HK-2 (cell line): ENCODE results near the gene SETD4.
A peak's percentile ranks its signal among the peaks of the same experiment; 100 is the strongest.
"Not testable (repeated sequence)": the region's sequence is repeated elsewhere in the genome, so short reads cannot be mapped to it uniquely, and the experiment has no call there.

Experiments
- DNase-seq: peaks from one replicate; pipeline ENCODE4 v3.0.0-alpha.2; 2018; ENCODE audit not compliant: unreplicated experiment

SETD4 gene, protein sequence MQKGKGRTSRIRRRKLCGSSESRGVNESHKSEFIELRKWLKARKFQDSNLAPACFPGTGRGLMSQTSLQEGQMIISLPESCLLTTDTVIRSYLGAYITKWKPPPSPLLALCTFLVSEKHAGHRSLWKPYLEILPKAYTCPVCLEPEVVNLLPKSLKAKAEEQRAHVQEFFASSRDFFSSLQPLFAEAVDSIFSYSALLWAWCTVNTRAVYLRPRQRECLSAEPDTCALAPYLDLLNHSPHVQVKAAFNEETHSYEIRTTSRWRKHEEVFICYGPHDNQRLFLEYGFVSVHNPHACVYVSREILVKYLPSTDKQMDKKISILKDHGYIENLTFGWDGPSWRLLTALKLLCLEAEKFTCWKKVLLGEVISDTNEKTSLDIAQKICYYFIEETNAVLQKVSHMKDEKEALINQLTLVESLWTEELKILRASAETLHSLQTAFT

DNA sequence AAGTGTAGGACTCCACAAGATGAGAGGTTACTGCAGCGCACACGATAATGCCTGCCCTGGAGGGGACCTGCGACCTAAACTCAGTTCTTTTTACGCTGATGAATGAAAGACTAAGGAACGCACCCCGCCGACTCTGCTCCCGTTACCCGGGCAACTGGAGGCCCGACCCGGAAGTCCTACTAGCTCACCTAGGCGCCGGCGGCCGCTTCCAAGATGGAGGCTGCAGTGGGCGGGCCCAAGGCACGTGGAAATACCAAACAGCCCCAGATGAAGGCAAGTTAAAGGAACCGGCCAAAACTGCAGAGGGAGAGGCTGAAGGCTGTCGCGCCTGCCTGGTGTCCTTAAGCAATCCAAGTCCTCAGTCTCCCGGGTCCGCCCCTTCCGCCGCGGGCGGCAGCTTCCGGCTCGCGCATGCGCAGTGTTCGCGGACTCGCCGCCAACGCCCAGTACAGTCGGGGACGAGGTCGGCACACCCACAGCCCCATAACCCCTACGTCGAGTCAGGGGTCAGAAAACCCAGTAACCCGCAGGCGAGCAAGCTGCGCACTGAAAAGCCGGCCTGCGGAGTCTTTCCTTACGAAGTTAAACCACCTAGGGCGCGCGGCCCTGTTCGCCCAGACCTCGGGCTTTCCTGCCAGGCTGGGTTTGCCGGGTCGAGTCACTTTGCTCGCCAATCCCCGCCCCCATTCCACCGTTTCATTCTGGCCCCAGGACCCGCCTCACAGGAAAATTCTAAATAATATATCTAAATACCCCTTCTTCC, at the start of gene SETD4:
Gene SETD4, minus strand, starts transcription at position 368 of the 763 bp plus-strand sequence. CDS start 1,638 bp downstream, outside the sequence.
- peak; percentile 91 for DNase-seq

DNA sequence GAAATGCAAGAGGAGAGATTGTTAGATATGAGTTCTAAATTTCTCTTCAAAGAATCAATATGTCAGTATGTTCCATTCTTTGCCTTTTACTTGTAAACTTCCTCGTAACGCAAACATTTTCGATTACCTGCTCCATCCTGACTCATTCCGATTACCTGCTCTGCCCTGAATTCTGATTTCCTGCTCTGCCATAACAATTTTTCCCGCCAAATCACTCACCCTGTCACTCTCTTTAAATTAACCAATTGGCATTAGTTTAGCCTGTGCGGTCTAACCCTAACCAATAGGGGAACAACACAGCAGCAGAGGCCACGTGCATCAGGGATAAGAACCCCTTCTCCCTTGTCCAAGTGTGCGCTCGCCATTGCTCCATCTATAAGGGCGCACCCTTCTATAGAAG, 49.5 kb upstream of the SETD4 start:
- DNase-seq, result no peak

DNA sequence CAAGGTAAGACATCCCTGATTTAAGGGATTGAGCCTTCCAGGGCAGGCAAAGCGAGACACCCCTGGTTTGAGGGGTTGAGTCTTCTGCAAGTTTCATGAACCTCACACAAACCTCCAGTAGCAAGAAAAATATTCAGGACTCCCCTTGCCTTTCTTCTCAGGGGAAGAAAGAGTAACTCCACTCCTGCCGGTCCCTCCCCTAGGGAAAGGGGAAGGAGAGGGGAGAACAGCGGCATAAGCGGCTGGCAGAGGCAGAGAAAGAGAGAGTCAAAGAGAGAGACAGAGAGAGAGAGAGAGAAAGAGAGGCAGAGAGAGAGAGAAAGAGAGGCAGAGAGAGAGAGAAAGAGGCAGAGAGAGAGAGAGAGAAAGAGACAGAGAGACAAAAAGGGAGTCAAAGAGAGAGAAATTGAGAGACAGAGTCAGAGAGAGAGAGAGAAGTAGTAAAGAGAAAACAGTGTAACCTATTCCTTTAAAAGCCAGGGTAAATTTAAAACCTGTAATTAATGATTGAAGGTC, 45.1 kb upstream of the SETD4 start:
- DNase-seq, result no peak

DNA sequence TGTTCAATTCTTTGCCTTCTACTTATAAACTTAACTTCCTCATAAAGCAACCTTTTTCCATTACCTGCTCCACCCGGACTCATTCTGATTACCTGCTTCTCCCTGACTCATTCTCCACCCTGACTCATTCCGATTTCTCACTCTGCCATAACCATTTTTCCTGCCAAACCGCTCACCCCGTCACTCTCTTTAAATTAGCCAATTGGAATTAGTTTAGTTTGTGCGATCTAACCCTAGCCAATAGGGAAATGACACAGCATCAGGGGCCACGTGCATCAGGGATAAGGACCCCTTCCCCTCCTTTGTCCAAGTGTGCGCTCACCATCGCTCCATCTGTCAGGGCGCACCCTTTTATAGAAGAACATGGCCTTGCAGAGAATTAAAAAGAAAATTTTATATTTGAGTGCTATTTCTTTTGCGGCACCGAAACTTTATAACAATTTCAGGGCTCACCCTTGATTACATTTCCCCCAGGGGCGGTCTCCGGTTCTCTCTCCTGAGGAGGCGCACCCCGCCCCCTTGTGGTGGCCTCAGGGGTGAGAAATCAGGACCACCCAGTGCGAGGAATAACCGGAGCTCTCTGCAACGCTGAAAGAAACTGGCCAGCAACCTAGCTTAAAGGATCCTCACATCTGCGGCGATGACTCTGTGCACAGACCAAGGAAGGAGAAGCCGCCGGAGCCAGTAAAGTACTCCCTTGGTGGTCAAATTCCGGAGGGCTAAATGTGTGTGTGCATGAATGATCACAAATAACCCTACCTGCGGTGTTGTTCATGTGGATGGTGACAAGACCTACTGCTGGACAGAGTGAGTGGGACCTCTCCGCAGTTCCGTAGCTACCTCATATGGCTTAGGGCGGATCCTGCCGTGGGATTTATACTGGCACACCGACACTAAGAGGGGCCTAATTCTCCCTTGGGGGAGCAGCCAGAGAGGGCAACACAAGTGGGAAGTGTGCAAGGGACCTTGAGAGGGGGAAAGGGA, 44.3 kb upstream of the SETD4 start:
- peak; percentile 73 for DNase-seq

DNA sequence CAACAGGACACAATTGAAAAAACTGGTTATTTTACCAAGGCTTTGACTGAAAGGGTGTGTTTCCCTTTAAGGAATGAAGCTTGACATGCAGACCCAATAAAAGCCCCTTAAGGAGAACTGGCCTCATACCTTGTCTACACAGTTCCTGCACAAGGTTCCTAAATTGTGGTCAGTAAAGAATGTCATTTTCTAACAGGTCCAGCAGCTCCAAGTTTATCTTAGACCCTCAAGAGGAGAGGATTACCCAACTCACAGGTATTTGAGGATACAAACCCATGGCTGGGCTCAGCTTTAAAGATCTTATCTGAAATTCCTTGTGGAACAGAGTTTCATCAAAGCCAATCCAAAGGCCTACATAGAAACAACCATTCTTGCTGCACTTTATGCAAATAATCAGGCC, 43.1 kb upstream of the SETD4 start:
- no peak for DNase-seq

DNA sequence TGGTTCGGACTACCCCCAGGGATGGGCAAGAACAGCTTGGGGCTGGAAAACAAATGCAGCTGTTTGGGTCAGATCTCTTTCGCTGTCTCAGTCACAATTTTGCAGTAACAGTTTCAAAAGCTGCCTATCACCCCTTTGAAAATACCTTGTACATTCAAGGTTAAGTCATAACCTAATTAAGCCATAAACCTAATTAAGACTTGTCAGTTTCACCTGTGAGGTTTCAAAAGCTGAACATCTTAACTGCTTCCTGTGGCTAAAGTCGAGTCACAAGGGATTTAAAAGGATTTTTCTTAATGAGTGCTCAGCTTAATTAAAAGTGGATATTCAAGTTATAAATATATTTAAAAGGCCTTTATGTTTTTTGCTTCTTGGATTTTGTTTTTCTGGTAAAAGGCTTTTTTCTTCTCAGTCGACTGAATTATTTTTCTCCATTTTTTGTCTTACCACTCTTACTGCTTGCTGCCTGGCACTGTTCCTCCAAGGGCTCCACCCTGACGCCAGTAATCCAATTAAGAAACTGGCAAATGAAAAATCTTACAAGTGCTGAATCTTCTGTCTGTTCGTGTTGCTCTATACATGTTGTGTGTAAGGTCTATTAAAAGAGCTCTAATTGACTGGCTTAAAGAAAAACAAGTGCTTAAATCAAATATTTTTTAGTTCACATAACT, 40.8 kb upstream of the SETD4 start:
- no peak for DNase-seq

DNA sequence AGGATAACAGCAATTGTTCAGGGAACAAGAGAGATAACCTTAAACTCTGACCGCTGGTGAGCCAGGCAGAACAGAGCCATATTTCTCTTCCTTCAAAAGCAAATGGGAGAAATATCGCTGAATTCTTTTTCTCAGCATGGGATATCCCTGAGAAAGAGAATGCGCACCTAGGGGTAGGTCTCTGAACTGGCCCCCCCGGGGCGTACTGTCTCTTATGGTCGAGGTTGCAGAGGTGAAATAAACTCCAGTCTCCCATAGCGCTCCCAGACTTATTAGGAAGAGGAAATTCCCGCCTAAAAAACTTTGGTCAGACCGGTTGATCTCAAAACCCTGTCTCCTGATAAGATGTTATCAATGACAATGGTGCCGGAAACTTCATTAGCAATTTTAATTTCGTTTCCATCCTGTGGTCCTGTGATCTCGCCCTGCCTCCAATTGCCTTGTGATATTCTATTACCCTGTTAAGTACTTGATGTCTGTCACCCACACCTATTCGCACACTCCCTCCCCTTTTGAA, 39.4 kb upstream of the SETD4 start:
- DNase-seq, result not testable (repeated sequence)

DNA sequence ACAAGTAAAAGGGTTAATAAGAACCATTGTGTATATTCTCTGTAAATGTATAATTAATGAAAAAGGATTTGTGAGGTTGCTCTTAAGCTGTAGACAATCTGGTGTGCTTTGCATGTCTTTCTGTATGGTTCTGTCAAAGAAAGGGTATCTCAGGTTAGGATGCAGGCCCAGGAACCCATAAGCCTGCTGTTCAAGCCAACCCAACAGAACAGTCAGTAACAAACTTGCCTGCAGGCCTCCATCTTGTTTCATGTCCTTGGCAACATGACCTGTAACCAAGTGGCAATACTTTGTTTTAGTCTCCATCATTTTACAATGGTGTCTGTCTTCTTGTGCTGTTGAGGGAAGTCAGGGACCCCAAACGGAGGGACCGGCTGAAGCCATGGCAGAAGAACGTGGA, 38.7 kb upstream of the SETD4 start:
- no peak for DNase-seq

DNA sequence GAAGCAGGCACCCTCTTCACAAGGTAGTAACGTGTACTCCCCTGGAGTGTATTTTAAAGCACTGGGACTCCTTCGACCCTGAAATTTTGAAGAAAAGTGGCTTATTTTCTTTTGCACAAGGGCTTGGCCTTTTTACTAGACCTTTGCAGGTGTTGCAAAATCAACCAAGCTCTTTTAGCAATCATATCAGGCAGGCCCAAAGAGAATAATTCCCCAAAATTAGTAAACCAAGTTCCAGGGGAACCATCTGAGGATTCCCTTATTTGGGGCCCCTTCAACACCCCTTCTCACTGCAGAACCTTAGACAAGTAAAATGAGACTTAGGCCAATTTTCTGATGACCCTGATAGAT, 37.8 kb upstream of the SETD4 start:
- DNase-seq, result no peak

DNA sequence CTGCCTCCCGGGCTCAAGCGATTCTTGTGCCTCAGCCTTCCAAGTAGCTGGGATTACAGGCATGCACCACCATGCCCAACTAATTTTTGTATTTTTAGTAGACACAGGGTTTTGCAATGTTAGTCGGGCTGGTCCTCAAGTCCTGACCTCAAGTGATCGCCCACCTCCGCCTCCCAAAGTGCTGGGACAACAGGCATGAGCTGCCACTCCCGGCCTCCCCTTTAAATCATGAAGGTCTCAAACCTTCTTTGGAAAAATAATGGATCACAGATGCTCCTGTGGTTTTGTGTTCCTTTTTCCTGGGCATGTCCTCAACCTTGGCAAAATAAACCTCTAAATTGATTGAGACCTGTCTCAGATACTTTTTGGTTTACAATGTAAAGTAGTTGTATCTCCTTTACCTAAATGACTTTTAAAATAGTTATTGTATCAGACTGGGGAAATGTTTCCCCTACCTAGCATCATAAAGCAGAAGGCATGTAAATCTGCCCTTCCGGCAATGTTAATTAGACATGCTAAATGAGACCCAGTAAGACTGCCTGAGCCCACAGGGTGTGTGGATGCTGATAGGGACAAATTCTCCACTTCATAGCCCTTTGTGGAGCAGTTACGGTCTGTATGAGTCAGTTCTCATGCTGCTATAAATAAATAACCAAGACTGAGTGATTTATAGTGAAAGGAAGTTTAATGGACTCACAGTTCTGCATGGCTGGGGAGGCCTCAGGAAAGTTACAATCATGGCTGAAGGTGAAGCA, 37.3 kb upstream of the SETD4 start:
- DNase-seq, result peak; percentile 25

DNA sequence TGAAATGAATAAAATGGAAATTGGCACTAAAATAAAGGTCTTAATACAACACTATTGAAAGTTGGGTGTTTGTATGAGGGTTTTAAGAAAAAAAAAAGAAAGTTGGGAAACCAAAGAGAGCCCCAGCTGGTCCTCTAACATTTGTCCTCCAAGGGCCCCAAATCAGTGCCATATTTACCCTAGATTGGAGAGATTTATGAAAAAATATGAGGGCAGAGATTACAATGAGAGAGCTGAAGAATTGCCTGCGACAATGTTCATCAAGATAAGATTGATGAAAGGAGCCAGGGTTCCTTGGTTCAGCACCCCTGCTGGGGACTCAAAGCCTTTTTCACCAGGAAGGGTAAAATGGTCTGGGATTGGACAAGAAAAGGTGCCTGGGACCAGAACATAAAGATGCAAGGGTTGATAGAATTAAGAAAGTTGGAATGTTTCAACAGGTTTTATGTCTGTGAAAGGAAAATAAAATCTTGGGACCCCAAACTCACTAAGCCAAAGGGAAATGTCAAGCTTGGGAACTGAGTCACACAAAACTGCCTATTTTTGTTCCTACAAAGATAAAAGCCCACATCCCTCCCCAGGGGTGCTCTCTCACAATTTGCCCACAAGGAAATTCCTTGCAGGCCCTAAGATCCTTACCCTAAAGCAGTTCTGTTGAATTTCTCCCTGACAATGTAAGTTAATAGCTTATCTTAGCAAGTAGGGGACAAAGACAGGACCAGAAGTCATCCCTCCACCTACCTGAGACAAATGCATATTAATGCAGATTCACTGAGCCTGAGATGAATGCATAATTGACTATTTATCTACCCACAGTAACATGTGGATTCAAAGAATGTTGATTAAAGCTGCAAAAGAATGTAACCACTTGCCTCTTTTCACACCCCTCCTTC, 36.3 kb upstream of the SETD4 start:
- no peak for DNase-seq

DNA sequence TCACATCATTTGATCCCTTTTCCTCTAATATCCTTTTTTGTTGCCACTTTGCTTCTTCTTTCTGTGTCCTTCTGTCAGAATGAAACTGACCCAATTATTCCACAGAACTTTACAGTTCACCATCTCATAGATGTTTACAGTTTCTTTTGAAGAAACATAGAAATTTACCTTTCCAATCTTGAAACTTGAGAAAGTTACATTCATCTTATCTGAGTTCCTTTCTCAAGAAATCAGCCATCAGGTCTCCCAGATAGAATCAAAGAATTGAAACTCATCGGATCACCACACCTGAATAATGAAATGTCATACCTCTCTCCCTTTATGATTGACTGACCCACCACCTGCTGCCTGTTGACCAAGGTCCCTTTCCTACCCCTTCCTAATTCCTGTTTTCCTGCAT, 33.2 kb upstream of the SETD4 start:
- no peak for DNase-seq

DNA sequence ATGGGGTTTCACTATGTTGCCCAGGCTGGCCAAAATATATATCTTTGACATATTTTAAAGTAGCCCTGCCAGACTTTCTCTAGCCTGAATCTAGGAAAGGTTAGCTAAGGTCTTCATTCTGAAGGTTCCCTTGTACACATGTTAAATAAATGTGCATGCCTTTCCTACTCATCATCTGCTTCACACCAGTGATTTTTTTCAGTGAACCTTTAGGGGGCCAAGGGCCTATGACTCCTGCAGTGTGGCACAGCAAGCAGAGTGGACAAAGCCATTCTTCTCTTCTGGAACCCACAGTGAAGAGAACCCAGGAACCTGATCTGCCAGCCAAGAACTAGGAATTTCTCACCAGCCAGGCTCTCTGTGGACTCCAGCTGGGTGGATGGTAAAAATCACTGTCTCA, 32.4 kb upstream of the SETD4 start:
- no peak for DNase-seq

DNA sequence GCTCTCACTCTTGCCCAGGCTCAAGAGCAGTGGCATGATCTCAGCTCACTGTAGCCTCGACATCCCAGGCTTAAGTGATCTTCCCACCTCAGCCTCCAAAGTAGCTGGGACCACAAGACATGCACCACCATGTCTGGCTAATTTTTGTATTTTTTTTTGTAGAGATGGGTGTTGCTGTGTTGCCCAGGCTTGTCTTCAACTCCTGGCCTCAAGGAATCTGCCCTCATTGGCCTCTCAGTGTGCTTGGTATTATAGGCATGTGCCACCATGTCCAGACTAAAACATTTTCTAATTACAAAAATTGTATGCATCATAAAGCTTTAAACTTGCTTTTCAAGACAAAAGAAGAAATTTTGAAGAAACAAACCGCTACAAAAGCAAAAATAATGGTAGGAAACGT, 29.6 kb upstream of the SETD4 start:
- no peak for DNase-seq

DNA sequence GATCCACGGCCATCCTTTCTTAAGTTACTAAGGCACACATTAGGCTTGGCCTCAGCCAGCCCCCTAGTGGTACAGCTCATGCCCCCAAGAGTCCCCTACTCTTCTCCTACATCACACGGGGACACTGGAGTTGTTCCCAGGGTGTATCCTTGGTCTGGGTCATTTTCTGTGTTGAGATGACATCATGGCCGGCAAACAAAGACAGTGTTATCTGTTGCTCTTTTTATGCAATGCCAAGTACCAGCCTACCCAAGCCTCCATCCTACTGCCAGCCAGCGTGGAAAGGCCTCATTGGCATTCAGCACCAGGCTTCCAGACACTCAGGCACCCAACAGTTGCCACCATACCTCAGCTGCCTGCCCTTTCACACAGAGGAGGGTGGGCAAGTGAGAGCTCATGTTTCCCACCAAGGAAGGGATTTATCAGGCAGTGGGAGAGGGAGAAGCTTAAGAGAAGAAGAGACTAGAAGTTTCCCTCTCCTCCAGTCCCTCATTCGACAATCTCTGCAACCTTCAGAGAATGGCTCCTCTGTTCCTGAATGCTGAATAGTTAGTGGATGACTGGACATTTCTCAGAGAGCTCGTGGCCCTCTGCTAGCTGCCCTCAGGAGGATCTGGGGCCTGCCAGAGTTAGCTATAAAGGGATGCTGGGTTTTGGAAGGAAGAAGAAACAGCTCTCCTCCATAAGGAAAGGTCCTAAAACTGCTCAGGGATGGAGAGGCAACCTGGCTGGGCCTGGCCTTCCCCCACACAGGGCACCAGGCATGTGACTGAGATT, 27.2 kb upstream of the SETD4 start:
- no peak for DNase-seq

DNA sequence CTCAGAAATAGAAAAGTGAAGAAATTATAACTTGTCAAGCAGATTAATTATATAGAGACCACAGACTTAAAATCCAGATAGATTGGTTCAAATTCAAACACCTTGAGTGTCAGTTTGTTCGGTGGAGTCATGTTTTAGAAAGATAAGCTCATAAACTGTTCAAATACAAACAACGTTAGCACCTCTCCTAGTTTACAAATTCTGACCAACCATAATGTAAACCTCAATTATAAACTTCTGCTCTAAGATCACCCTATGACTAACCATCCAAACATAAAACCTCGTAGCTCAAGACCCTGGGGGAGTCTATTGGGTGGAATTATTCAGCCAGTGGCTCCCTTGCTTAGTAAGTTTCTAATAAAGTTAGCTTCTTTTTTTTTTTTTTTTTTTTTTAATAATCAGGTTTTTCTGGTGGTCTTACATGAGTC, 21.9 kb upstream of the SETD4 start:
- DNase-seq, result no peak

DNA sequence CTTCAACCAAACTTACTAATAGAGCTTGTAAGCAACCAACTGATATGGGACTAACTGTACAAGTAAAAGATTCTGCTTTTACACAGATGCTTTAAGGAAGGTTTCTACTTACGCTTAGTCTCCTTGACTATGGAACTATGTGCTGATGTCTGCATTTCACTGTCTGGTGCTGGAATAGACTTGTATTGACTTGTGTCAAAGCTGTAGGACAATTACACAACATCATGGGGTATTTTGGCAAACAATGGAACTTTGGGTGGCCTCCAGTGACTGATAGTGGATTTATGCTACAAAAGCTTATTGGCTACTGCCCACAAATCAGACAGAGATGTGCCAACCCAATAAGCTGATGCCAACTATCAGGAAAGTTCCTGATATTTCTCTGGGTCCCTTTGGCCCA, 20.1 kb upstream of the SETD4 start:
- no peak for DNase-seq

DNA sequence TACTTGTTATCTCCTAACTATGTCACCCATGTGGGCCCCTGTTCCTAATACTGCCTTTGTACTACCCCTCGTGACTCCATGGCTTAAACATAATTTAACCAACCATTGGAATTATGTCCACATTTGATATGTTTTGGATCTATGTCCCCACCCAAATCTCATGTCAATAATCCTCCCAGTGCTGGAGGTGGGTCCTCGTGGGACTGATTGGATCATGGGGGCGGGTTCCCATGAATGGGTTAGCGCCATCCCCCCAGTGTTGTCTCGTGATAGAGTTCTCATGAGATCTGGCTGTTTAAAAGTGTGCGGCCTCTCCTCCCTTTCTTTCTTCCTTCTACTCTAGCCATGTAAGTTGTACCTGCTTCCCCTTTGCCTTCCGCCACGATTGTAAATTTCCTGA, 19.3 kb upstream of the SETD4 start:
- no peak for DNase-seq
